Measurements from ENCODE around the gene SH2D3A. TPM values are rescaled to one million over a fixed set of nuclear protein-coding genes. Genes with fewer than 3 reads are reported as not detected.
"Not testable (repeated sequence)": the region's sequence is repeated elsewhere in the genome, so short reads cannot be mapped to it uniquely, and the experiment has no call there.

SH2D3A gene
- total RNA-seq, 1 donor from 2014 or later = 17.4 TPM

- no peaks in the 10 kb centered on the region for H3K4me1 Mint-ChIP-seq (ENCODE audit: unreplicated experiment)
- no peaks in the 10 kb centered on the region for H3K36me3 Mint-ChIP-seq
- H3K27ac Mint-ChIP-seq = no peak overlapping the region
- no peak overlapping the region for H3K4me3 Mint-ChIP-seq
- H3K27me3 Mint-ChIP-seq = no peaks in the 10 kb centered on the region
- peaks cover 8% of the 10 kb centered on the region for H3K9me3 Mint-ChIP-seq
- no peak for DNase-seq (ENCODE audit: extremely low spot score, unreplicated experiment)
- TF ChIP-seq CTCF (conservative IDR thresholded peaks at IDR 0.05) = no peak
Measured at GRCh38 chr19:6788896-6789295, 21.7 kb upstream of the SH2D3A start.

DNA sequence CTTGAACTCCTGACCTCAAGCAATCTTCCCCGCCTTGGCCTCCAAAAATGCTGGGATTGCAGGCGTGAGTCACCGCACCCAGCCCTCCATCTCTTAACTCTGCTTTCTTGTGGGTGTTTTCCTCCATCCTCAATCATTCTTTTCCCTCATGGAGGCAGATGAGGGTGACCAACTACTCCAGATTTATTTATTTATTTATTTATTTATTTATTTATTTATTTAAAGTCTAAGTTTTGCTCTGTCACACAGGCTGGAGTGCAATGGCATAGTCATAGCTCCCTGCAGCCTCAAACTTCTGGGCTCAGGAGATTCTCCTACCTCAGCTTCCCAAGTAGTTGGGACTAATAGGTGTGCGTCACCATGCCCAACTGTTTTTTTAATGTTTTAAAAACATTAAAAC, 20.2 kb upstream of the SH2D3A start:
- H3K36me3 Mint-ChIP-seq = no peaks in the 10 kb centered on the region
- no peak for DNase-seq (ENCODE audit: extremely low spot score, unreplicated experiment)
- H3K27ac Mint-ChIP-seq = no peak overlapping the region
- no peaks in the 10 kb centered on the region for H3K4me1 Mint-ChIP-seq (ENCODE audit: unreplicated experiment)
- H3K9me3 Mint-ChIP-seq = peaks cover 7% of the 10 kb centered on the region
- no peak overlapping the region for H3K4me3 Mint-ChIP-seq
- no peak for TF ChIP-seq CTCF (conservative IDR thresholded peaks at IDR 0.05)
- H3K27me3 Mint-ChIP-seq = no peaks in the 10 kb centered on the region

DNA sequence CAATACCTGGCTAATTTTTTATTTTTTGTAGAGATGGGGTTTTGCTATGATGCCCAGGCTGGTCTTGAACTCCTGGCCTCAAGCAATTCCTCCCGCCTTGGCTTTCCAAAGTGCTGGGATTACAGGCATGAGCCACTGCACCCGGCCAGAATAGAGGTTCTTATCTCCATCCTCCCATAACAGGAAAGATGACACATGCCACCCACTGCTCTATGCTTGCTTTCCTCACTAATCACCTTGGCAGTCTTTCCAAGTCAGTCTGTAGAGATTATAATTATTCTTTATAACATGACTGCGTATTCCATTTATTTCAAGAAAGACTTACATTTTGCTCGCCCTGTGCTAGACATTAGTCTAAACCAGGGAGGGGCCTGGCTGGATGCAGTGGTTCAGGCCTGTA, 12.0 kb upstream of the SH2D3A start:
- no peak overlapping the region for H3K27ac Mint-ChIP-seq
- no peak for TF ChIP-seq CTCF (conservative IDR thresholded peaks at IDR 0.05)
- H3K27me3 Mint-ChIP-seq = peaks cover 3% of the 10 kb centered on the region
- no peaks in the 10 kb centered on the region for H3K9me3 Mint-ChIP-seq
- H3K4me1 Mint-ChIP-seq (ENCODE audit: unreplicated experiment) = no peaks in the 10 kb centered on the region
- no peak overlapping the region for H3K4me3 Mint-ChIP-seq
- no peak for DNase-seq (ENCODE audit: extremely low spot score, unreplicated experiment)
- H3K36me3 Mint-ChIP-seq = no peaks in the 10 kb centered on the region

DNA sequence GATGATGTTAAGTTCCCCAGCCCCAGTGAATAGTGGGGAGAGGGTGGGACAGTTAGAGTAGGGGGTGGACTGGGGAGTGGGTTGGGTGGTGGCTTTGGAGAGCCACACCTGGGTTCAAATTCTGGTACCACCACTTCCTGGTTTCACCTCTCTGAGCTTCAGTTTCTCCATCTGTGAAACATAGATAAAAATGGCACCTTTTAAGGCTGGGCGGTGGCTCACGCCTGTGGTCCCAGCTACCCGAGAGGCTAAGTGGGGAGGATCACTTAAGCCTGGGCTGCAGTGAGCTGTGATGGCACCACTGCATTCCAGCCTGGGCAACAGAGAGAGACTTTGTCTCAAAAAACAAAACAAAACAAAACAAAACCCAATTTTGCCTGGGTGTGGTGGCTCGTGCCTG, 11.2 kb upstream of the SH2D3A start:
- no peaks in the 10 kb centered on the region for H3K4me1 Mint-ChIP-seq (ENCODE audit: unreplicated experiment)
- no peak overlapping the region for H3K4me3 Mint-ChIP-seq
- no peak for TF ChIP-seq CTCF (conservative IDR thresholded peaks at IDR 0.05)
- no peak overlapping the region for H3K27ac Mint-ChIP-seq
- no peaks in the 10 kb centered on the region for H3K9me3 Mint-ChIP-seq
- H3K27me3 Mint-ChIP-seq = peaks cover 3% of the 10 kb centered on the region
- no peak for DNase-seq (ENCODE audit: extremely low spot score, unreplicated experiment)
- no peaks in the 10 kb centered on the region for H3K36me3 Mint-ChIP-seq

DNA sequence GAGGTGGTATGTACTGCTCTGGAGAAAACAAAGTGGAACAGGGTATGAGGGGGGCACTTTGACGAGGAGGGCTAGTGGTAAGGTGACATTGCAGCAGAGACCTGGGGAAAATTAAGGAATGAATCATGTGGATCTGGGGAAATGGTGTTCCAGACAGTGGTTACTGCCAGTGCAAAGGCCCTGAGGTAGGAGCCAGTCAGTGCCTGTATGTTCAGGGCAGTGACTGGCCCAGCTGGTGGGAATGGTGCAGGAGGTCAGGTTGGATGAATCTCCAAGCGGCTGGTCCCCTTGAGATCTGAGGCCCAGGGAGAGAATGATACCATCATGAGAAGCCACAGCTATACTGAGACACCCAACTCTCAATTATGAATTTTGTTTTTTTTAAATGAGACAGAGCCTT, 10.2 kb upstream of the SH2D3A start:
- Mint-ChIP-seq H3K36me3 (no peaks in the 10 kb centered on the region), H3K27ac (no peak overlapping the region), H3K9me3 (no peaks in the 10 kb centered on the region), H3K27me3 (peaks cover 3% of the 10 kb centered on the region), H3K4me1 (ENCODE audit: unreplicated experiment) (no peaks in the 10 kb centered on the region), H3K4me3 (no peak overlapping the region)
- no peak for TF ChIP-seq CTCF (conservative IDR thresholded peaks at IDR 0.05)
- no peak for DNase-seq (ENCODE audit: extremely low spot score, unreplicated experiment)

DNA sequence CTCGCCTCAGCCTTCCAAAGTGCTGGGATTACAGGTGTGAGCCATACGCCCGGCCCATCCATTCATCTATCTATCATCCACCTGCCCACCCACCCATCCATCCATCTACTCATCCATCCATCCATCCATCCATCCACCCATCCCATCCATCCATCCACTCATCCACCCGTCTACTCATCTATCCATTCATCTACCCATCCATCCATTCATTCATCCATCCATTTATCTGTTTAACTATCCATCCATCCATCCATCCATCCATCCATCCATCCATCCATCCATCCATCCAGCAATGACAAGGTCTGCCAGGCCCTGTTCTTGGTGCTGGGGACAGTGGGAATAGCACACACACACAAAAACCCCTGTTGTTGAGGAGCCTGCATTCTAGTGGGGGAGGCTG, 9.8 kb upstream of the SH2D3A start:
- no peak for TF ChIP-seq CTCF (conservative IDR thresholded peaks at IDR 0.05)
- Mint-ChIP-seq H3K27ac (no peak overlapping the region), H3K4me3 (no peak overlapping the region), H3K36me3 (no peaks in the 10 kb centered on the region), H3K4me1 (ENCODE audit: unreplicated experiment) (no peaks in the 10 kb centered on the region), H3K27me3 (peaks cover 3% of the 10 kb centered on the region), H3K9me3 (no peaks in the 10 kb centered on the region)
- DNase-seq (ENCODE audit: extremely low spot score, unreplicated experiment) = no peak

- not testable (repeated sequence) for H3K4me3 Mint-ChIP-seq; DNase-seq (ENCODE audit: extremely low spot score, unreplicated experiment); H3K4me1 Mint-ChIP-seq (ENCODE audit: unreplicated experiment); H3K27ac Mint-ChIP-seq; H3K9me3 Mint-ChIP-seq; H3K36me3 Mint-ChIP-seq; H3K27me3 Mint-ChIP-seq
Measured at GRCh38 chr19:6776045-6776444, 8.8 kb upstream of the SH2D3A start.

Data from type B pancreatic cell (in vitro differentiated cells).